ENCODE measurements around the gene CNTNAP3B. TPM values are rescaled to one million over a fixed set of nuclear protein-coding genes. Genes with fewer than 3 reads are reported as not detected.

Gene CNTNAP3B
- total and polyA plus RNA-seq, 8 donors: 0.76 to 2.7 (median 1.9) TPM

Other genes with a start within 250 kb of the CNTNAP3B start
- gene SPATA31A6, start 54.2 kb upstream of the CNTNAP3B start, total RNA-seq: not detected
- gene SPATA31A6, start 54.2 kb upstream of the CNTNAP3B start, polyA plus RNA-seq: not detected